Osteocyte (in vitro differentiated cells): Measurements from ENCODE around the gene SPCS2. TPM values are rescaled to one million over a fixed set of nuclear protein-coding genes. Genes with fewer than 3 reads are reported as not detected.

Experiments
- DNase-seq: peaks from one replicate; pipeline ENCODE4 v3.0.0; 2021; ENCODE audit warnings: mixed read lengths; ENCODE audit not compliant: unreplicated experiment; ENCODE audit errors: extremely low spot score
- H3K27ac Mint-ChIP-seq: one replicate; pipeline ENCODE4 v1.8.0; 2021; ENCODE audit warnings: mild to moderate bottlenecking, mixed read lengths; ENCODE audit not compliant: unreplicated experiment
- H3K27me3 Mint-ChIP-seq: one replicate; pipeline ENCODE4 v1.8.0; 2021; ENCODE audit warnings: mixed read lengths; ENCODE audit not compliant: unreplicated experiment
- H3K36me3 Mint-ChIP-seq: one replicate; pipeline ENCODE4 v1.8.0; 2021; ENCODE audit warnings: mixed read lengths; ENCODE audit not compliant: unreplicated experiment
- H3K4me1 Mint-ChIP-seq: one replicate; pipeline ENCODE4 v1.8.0; 2021; ENCODE audit warnings: mixed read lengths; ENCODE audit not compliant: unreplicated experiment
- H3K4me3 Mint-ChIP-seq: one replicate; pipeline ENCODE4 v1.8.0; 2021; ENCODE audit warnings: mild to moderate bottlenecking, moderate library complexity, mixed read lengths; ENCODE audit not compliant: unreplicated experiment
- H3K9me3 Mint-ChIP-seq: one replicate; pipeline ENCODE4 v1.8.0; 2021; ENCODE audit warnings: mixed read lengths; ENCODE audit not compliant: unreplicated experiment
- total RNA-seq: library from RNA; stranded (reverse); gene quantifications from 2 replicates; pipeline ENCODE4 v1.2.1, GENCODE V29; 2021
- TF ChIP-seq, protein P1 (sequence below): fragments of 200-600 bp; sonication (generic); IDR thresholded peaks from 2 replicates; pipeline ENCODE4 v1.5.0; 2021; ENCODE audit warnings: antibody characterized with exemption, mild to moderate bottlenecking, moderate library complexity

Gene SPCS2
- total RNA-seq, 1 donor from 2014 or later = 153 TPM

DNA sequence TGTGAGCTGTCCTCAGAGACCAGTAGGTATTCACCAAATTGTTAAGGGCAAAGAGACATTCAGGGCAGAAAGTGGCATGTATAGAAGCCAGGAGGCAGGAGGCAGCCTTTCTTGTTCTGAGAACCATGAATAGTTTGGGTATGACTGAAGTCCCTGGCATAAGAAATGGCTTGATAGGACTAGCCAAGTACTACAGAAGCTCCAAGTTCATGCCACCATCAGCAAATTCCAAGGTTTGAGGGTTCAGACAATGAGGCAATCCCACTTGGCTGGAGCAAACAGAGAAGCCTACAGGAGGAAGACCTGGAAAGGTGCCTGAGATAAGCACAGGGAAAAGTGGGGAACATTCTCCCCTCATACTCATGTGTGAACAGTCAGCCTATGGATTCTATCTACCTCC, 25.9 kb upstream of the SPCS2 start:
- peaks cover 28% of the 10 kb centered on the region for H3K36me3 Mint-ChIP-seq
- no peaks in the 10 kb centered on the region for H3K9me3 Mint-ChIP-seq
- TF ChIP-seq, protein P1, sequence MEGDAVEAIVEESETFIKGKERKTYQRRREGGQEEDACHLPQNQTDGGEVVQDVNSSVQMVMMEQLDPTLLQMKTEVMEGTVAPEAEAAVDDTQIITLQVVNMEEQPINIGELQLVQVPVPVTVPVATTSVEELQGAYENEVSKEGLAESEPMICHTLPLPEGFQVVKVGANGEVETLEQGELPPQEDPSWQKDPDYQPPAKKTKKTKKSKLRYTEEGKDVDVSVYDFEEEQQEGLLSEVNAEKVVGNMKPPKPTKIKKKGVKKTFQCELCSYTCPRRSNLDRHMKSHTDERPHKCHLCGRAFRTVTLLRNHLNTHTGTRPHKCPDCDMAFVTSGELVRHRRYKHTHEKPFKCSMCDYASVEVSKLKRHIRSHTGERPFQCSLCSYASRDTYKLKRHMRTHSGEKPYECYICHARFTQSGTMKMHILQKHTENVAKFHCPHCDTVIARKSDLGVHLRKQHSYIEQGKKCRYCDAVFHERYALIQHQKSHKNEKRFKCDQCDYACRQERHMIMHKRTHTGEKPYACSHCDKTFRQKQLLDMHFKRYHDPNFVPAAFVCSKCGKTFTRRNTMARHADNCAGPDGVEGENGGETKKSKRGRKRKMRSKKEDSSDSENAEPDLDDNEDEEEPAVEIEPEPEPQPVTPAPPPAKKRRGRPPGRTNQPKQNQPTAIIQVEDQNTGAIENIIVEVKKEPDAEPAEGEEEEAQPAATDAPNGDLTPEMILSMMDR = no peak
- no peaks in the 10 kb centered on the region for H3K4me1 Mint-ChIP-seq
- no peak overlapping the region for H3K4me3 Mint-ChIP-seq
- DNase-seq = peak; percentile 8
- H3K27me3 Mint-ChIP-seq = no peaks in the 10 kb centered on the region
- no peak overlapping the region for H3K27ac Mint-ChIP-seq

DNA sequence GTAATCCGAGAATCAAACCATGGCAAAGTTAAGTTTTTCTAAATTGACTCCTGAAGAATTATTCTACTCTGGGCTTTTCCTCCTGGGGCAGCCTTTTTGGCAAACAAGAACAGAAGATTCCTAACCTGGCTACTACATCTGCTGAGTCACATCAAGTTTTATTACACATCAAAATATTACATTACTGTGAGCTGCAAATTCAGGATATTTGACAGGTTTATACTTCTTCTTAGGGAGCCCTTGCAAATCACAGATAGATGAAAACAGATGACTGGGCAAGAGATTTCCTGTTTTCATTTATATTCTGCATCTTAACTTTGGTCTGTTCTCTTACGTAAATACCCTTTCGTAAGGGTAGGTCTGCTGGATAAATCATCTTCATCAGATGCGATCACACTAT, 23.8 kb upstream of the SPCS2 start:
- H3K27ac Mint-ChIP-seq = no peak overlapping the region
- H3K4me3 Mint-ChIP-seq = no peak overlapping the region
- TF ChIP-seq, protein P1 = no peak
- H3K4me1 Mint-ChIP-seq = no peaks in the 10 kb centered on the region
- no peaks in the 10 kb centered on the region for H3K27me3 Mint-ChIP-seq
- H3K36me3 Mint-ChIP-seq = peaks cover 9% of the 10 kb centered on the region
- DNase-seq = no peak
- no peaks in the 10 kb centered on the region for H3K9me3 Mint-ChIP-seq

DNA sequence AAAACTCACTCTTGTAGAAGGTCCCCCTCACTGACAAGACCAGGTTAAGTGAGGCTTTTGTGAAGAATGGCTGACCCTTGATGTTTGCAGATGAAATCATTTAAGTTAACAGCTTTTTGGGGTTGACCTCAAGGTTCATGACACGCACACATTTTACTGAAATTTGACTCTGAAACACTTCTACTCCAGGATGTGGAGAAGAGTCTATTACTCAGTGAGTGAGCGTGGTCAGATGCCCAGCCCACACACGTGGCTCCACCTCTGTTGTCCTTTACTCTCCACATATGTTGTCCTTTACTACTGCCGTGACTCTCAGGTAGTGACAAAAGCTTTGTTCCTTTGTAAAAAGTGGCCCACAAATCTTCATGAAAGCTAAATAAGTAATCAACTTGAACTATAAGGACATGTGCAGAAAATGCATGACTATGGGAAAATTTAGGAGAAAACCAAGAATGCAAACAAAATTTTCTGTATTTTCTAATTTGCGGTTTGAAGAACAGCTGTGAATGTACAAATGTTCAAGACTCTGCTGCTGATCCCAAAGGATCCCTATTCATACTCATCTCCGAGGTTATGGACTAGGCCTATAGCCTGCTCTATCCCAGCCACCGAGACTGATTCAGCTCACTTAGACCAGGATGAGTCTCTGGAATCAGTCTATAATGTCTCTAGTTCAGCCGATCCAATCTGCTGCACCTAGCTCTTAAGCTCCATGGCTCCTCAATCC, 22.6 kb upstream of the SPCS2 start:
- H3K4me3 Mint-ChIP-seq = no peak overlapping the region
- no peaks in the 10 kb centered on the region for H3K4me1 Mint-ChIP-seq
- H3K27ac Mint-ChIP-seq = no peak overlapping the region
- H3K36me3 Mint-ChIP-seq = peaks cover 4% of the 10 kb centered on the region
- TF ChIP-seq, protein P1 = no peak
- no peak for DNase-seq
- H3K9me3 Mint-ChIP-seq = no peaks in the 10 kb centered on the region
- no peaks in the 10 kb centered on the region for H3K27me3 Mint-ChIP-seq

DNA sequence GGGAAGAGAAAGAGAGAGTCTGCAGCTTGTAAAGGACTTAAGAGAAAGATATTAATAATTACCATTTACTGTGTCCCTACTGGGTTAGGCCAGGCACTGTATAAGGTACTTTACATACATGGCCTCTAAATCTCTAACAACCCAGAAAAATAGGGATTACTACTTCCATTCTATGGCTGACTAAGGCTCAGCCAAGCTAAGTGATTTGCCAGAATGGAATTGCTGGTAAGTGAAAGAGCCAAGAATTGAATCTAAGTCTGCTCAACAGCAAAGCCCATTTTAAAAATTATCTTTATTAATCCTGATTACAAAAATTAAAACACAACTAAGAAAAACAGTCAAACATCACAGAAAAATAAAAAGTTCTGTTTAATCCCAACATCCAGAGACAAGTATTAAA, 21.6 kb upstream of the SPCS2 start:
- DNase-seq = no peak
- no peak overlapping the region for H3K27ac Mint-ChIP-seq
- no peak overlapping the region for H3K4me3 Mint-ChIP-seq
- no peaks in the 10 kb centered on the region for H3K9me3 Mint-ChIP-seq
- TF ChIP-seq, protein P1 = no peak
- no peaks in the 10 kb centered on the region for H3K4me1 Mint-ChIP-seq
- H3K36me3 Mint-ChIP-seq = peaks cover 4% of the 10 kb centered on the region
- no peaks in the 10 kb centered on the region for H3K27me3 Mint-ChIP-seq

DNA sequence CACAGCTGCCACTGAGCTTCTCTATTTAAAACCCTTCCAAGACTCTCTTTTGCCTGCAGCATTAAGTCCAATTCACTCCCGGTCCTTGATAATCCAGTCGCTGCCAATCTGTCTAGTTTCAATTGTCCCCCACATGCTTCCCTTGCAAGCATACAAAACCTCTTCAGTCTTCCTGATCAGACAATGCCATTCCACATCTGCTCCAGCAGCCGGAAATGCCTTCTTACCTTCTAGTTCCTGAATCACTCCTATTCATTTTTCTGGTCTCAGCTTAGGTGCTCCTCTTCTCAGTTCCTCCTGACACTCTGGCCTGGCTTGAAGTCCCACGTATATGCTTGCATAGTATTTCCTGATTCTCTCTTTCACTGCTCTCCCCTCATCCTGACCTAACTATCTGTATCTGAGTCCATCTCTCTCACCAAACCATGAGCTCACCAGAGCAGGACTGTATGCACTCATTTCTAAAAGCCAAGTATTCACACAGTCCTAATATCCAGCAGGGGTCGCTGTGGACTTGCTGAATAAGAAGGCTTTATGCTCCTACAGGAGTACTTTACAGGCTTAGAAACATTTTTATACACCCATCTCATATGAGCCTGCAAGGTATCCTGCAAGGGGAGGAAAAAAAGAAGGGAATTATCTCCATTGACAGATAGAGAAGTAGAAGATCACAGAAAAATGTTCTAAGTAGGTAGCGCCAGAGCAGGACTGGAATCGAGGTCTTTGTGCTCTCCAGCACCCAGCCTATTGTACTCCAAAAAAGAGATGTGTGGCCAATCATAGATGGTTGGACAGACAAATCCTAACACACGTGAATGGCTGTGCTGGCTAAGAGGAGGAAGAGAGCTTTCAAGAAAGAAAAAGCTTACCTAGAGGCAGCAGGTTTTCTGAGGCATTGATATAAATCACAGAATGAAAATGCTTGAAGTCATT, 19.4 kb upstream of the SPCS2 start:
- H3K36me3 Mint-ChIP-seq = peaks cover 15% of the 10 kb centered on the region
- H3K4me3 Mint-ChIP-seq = no peak overlapping the region
- DNase-seq = no peak
- H3K27ac Mint-ChIP-seq = no peak overlapping the region
- H3K27me3 Mint-ChIP-seq = no peaks in the 10 kb centered on the region
- no peaks in the 10 kb centered on the region for H3K9me3 Mint-ChIP-seq
- no peaks in the 10 kb centered on the region for H3K4me1 Mint-ChIP-seq
- TF ChIP-seq, protein P1 = peak; percentile 84
